ENCODE measurements around the gene MYCBPAP.

Gene MYCBPAP

GRCh38 chr17:50501054-50501453, 7.2 kb upstream of the MYCBPAP start:
- DNase-seq = peak; percentile 26
- Histone ChIP-seq H3K79me2 (ENCODE audit: low read length) (no peaks in the 10 kb centered on the region), H3K27me3 (replicated peaks; ENCODE audit: insufficient read depth, low read length) (no peaks in the 10 kb centered on the region), H3K4me3 (ENCODE audit: low read length) (no peak overlapping the region), H2AFZ (ENCODE audit: low read length) (no peak overlapping the region), H3K4me2 (ENCODE audit: low read depth, low read length) (no peak overlapping the region), H4K20me1 (ENCODE audit: insufficient read depth, low read length) (no peaks in the 10 kb centered on the region), H3K4me1 (ENCODE audit: low read length) (no peaks in the 10 kb centered on the region), H3K9me3 (replicated peaks; ENCODE audit: insufficient read depth, low read length) (no peaks in the 10 kb centered on the region), H3K36me3 (replicated peaks; ENCODE audit: insufficient read depth, low read length) (no peaks in the 10 kb centered on the region), H3F3A (ENCODE audit: insufficient read depth, low read length) (no peaks in the 10 kb centered on the region), H3K9me2 (replicated peaks; ENCODE audit: insufficient read depth, low read length) (no peaks in the 10 kb centered on the region), H3K27ac (ENCODE audit: low read length) (no peak overlapping the region), H3K9ac (ENCODE audit: low read length) (no peak overlapping the region)
- TF ChIP-seq CTCF (IDR thresholded peaks at IDR 0.05; ENCODE audit: low read length) (peak; percentile 12; the same call in 1 of the 2 replicates), EZH2phosphoT487 (IDR thresholded peaks at IDR 0.05; ENCODE audit: low read length) (no peak), EZH2 (optimal IDR thresholded peaks at IDR 0.05; ENCODE audit: low read depth, low read length) (no peak)

DNA sequence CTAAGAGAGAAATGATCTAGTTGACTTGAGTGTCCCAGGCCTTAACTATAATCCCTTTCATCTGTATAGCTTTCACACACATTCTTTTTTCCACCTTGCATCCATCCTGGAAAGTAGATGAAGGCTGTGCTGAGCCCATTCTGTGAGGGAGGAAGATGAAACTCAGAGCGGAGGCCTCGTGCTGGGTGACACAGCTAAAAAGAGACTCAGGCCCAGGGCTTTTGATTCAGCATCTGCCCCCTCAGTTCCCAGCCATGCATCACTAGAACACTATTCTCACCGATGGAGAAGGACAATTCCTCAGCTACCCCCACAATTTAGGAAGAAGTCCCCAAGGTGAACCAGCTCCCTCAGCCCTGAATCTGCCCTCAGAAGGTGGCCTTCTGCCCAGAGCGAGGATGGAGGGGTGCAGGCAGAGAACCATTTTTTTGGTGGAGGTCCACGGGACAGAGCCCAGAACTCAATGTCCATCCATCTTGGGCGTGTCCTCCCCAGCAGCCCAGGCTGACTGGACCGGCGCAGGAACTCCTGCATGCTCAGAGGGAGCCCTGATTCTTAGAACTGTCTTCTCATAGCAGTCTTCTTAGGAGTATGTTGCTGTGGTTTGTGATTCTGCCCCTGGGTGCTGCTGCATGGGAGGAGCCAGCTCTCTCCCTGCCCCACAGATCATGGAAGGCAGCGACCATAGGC, 5.8 kb upstream of the MYCBPAP start:
- no peak overlapping the region for H3K27ac ChIP-seq (ENCODE audit: low read length)

DNA sequence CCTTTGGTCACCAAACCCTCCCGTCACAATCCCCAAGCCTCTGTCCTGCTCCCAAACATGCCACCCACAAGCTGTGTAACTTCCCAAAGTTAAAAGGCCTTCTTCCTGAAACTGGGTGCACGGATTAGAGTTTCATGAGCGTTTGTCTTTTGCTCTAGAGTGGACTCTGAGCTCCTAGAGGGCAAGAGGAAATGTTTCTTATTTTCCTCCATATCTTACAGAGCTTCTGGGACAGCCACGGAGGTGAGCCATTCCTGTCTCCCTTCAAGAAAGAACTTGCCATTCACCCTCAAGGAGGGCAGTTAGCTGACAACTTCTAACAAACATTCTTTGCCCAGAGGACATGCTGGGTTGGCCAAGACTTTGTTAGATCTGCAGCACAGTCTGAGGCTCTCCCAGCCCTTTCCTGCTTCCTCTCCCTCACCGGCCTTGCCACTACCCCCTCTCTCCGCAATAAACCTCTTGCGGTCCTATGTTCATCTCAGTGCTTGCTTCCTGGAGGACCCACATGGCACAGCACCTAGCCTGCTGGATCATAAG, 2.6 kb upstream of the MYCBPAP start:
- no peaks in the 10 kb centered on the region for H3K9me2 ChIP-seq (replicated peaks; ENCODE audit: insufficient read depth, low read length)
- TF ChIP-seq EZH2phosphoT487 (IDR thresholded peaks at IDR 0.05; ENCODE audit: low read length) = no peak
- TF ChIP-seq EZH2 (optimal IDR thresholded peaks at IDR 0.05; ENCODE audit: low read depth, low read length) = no peak
- no peak for TF ChIP-seq CTCF (IDR thresholded peaks at IDR 0.05; ENCODE audit: low read length)
- no peaks in the 10 kb centered on the region for H3K79me2 ChIP-seq (ENCODE audit: low read length)
- H4K20me1 ChIP-seq (ENCODE audit: insufficient read depth, low read length) = no peaks in the 10 kb centered on the region
- H3K9me3 ChIP-seq (replicated peaks; ENCODE audit: insufficient read depth, low read length) = no peaks in the 10 kb centered on the region
- no peaks in the 10 kb centered on the region for H3F3A ChIP-seq (ENCODE audit: insufficient read depth, low read length)
- H3K9ac ChIP-seq (ENCODE audit: low read length) = no peak overlapping the region
- no peaks in the 10 kb centered on the region for H3K4me1 ChIP-seq (ENCODE audit: low read length)
- no peak for DNase-seq
- no peaks in the 10 kb centered on the region for H3K36me3 ChIP-seq (replicated peaks; ENCODE audit: insufficient read depth, low read length)
- no peak overlapping the region for H3K4me3 ChIP-seq (ENCODE audit: low read length)
- H3K27me3 ChIP-seq (replicated peaks; ENCODE audit: insufficient read depth, low read length) = no peaks in the 10 kb centered on the region
- H3K27ac ChIP-seq (ENCODE audit: low read length) = no peak overlapping the region
- H2AFZ ChIP-seq (ENCODE audit: low read length) = no peak overlapping the region
- no peak overlapping the region for H3K4me2 ChIP-seq (ENCODE audit: low read depth, low read length)

More for the DNA sequence above, 5.8 kb upstream of the MYCBPAP start:
- Histone ChIP-seq H3K4me3 (ENCODE audit: low read length) (no peak overlapping the region), H3K9me2 (replicated peaks; ENCODE audit: insufficient read depth, low read length) (no peaks in the 10 kb centered on the region), H3K79me2 (ENCODE audit: low read length) (no peaks in the 10 kb centered on the region), H3K27me3 (replicated peaks; ENCODE audit: insufficient read depth, low read length) (no peaks in the 10 kb centered on the region), H3K9me3 (replicated peaks; ENCODE audit: insufficient read depth, low read length) (no peaks in the 10 kb centered on the region), H3K9ac (ENCODE audit: low read length) (no peak overlapping the region), H2AFZ (ENCODE audit: low read length) (no peak overlapping the region), H3F3A (ENCODE audit: insufficient read depth, low read length) (no peaks in the 10 kb centered on the region), H3K4me2 (ENCODE audit: low read depth, low read length) (no peak overlapping the region), H4K20me1 (ENCODE audit: insufficient read depth, low read length) (no peaks in the 10 kb centered on the region), H3K36me3 (replicated peaks; ENCODE audit: insufficient read depth, low read length) (no peaks in the 10 kb centered on the region), H3K4me1 (ENCODE audit: low read length) (no peaks in the 10 kb centered on the region)
- DNase-seq = no peak
- TF ChIP-seq CTCF (IDR thresholded peaks at IDR 0.05; ENCODE audit: low read length) = no peak
- no peak for TF ChIP-seq EZH2 (optimal IDR thresholded peaks at IDR 0.05; ENCODE audit: low read depth, low read length)
- no peak for TF ChIP-seq EZH2phosphoT487 (IDR thresholded peaks at IDR 0.05; ENCODE audit: low read length)
